Measurements from ENCODE around the gene CALR. TPM values are rescaled to one million over a fixed set of nuclear protein-coding genes. Genes with fewer than 3 reads are reported as not detected.
"Not testable (repeated sequence)": the region's sequence is repeated elsewhere in the genome, so short reads cannot be mapped to it uniquely, and the experiment has no call there.

CALR gene
- polyA plus RNA-seq, 1 donor, result 783 TPM

GRCh38 chr19:12974301-12975220 lies 36.2 kb downstream of the CALR start:
- DNase-seq, result no peak

- DNase-seq, result no peak
Observed at GRCh38 chr19:12975221-12975741, 36.9 kb downstream of the CALR start.

GRCh38 chr19:12976109-12976508 lies 37.7 kb downstream of the CALR start:
- not testable (repeated sequence) for DNase-seq

GRCh38 chr19:12979974-12980373 lies 41.6 kb downstream of the CALR start:
- no peak for DNase-seq

GRCh38 chr19:12982648-12983047 lies 44.2 kb downstream of the CALR start:
- DNase-seq, result no peak

- DNase-seq, result no peak
Observed at GRCh38 chr19:12983091-12983490, 44.7 kb downstream of the CALR start.

GRCh38 chr19:12983542-12984142 lies 45.2 kb downstream of the CALR start:
- DNase-seq, result peak; percentile 65

- no peak for DNase-seq
Observed at GRCh38 chr19:12984143-12984627, 45.8 kb downstream of the CALR start.

GRCh38 chr19:12984683-12985048 lies 46.3 kb downstream of the CALR start:
- no peak for DNase-seq

- no peak for DNase-seq
Observed at GRCh38 chr19:12985049-12985776, 46.8 kb downstream of the CALR start.

- DNase-seq, result no peak
Observed at GRCh38 chr19:12986726-12987125, 48.3 kb downstream of the CALR start.

- no peak for DNase-seq
Observed at GRCh38 chr19:12987190-12987589, 48.8 kb downstream of the CALR start.

GRCh38 chr19:12987781-12988180 lies 49.4 kb downstream of the CALR start:
- DNase-seq, result no peak

- DNase-seq, result no peak
Observed at GRCh38 chr19:12990431-12990830, 52.0 kb downstream of the CALR start.

GRCh38 chr19:12990853-12991252 lies 52.4 kb downstream of the CALR start:
- DNase-seq, result no peak

GRCh38 chr19:12991296-12991695 lies 52.9 kb downstream of the CALR start:
- no peak for DNase-seq

GRCh38 chr19:12992729-12993128 lies 54.3 kb downstream of the CALR start:
- DNase-seq, result no peak

GRCh38 chr19:12993562-12993961 lies 55.2 kb downstream of the CALR start:
- no peak for DNase-seq

Data from left kidney (tissue), 2 donors.